Body of pancreas (tissue), 4 donors: ENCODE data around the gene CPEB2.

Source experiments
- POLR2A ChIP-seq, 3 donors: fragments of 450-650 bp; IDR thresholded peaks; one replicate each; pipeline ENCODE4 v1.6.1; 2016; ENCODE audit warnings: antibody characterized with exemption in 3 of 3, mild to moderate bottlenecking in 2 of 3
- TF ChIP-seq, protein P1 (sequence below), 7 experiments: fragments of 450-650 bp in 4 of 7; fragments of 200-600 bp in 3 of 7; sonication (generic) in 3 of 7; IDR thresholded peaks; one replicate each; pipeline ENCODE4 v1.5.1; 2016 to 2019; ENCODE audit warnings: antibody characterized with exemption in 7 of 7

DNA sequence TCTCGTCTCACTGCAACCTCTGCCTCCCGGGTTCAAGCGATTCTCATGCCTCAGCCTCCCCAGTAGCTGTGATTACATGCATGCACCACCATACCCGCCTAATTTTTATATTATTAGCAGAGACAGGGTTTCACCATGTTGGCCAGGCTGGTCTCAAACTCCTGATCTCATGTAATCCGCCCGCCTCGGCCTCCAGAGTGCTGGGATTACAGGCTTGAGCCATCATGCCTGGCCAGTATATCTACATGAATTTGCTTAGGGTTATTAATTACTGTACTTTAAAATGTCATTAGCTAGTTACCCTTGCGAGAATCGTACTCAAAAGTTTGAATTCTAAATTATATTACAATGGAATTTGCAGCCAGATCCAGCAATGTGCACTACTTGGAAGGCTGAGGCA is 8.9 kb downstream of the CPEB2 start:
- TF ChIP-seq POLR2A (IDR thresholded peaks at IDR 0.05) = no peak
- TF ChIP-seq, protein P1, sequence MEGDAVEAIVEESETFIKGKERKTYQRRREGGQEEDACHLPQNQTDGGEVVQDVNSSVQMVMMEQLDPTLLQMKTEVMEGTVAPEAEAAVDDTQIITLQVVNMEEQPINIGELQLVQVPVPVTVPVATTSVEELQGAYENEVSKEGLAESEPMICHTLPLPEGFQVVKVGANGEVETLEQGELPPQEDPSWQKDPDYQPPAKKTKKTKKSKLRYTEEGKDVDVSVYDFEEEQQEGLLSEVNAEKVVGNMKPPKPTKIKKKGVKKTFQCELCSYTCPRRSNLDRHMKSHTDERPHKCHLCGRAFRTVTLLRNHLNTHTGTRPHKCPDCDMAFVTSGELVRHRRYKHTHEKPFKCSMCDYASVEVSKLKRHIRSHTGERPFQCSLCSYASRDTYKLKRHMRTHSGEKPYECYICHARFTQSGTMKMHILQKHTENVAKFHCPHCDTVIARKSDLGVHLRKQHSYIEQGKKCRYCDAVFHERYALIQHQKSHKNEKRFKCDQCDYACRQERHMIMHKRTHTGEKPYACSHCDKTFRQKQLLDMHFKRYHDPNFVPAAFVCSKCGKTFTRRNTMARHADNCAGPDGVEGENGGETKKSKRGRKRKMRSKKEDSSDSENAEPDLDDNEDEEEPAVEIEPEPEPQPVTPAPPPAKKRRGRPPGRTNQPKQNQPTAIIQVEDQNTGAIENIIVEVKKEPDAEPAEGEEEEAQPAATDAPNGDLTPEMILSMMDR (IDR thresholded peaks at IDR 0.05) = no peak
